OCI-LY7 (cell line): ENCODE results near the gene JOSD2. TPM values are rescaled to one million over a fixed set of nuclear protein-coding genes. Genes with fewer than 3 reads are reported as not detected.
"Not testable (repeated sequence)": the region's sequence is repeated elsewhere in the genome, so short reads cannot be mapped to it uniquely, and the experiment has no call there.

Experiments
- BruUV-seq: library from RNA; stranded (reverse); fragments of 400-500 nt; replicated peaks from 2 replicates; lab custom pipeline; 2021; lab: Mats Ljungman, UMichigan
- CTCF ChIA-PET: fragments of 300-600 bp; sonication (Branson Sonifier 250); formaldehyde crosslinking; loops from one replicate; lab custom pipeline; 2022; ENCODE audit warnings: antibody characterized with exemption; ENCODE audit not compliant: unreplicated experiment; lab: Charles Lee
- POLR2A ChIA-PET: fragments of 300-600 bp; sonication (Branson Sonifier 250); formaldehyde crosslinking; loops from one replicate; lab custom pipeline; 2022; ENCODE audit warnings: antibody characterized with exemption; lab: Charles Lee
- DNase-seq: peaks from one replicate; pipeline ENCODE4 v3.0.0-alpha.2; 2015; ENCODE audit warnings: low spot score
- H2AFZ ChIP-seq: fragments of 200-600 bp; sonication (generic), shearing (Covaris generic); 2 replicates; pipeline ENCODE4 v1.6.1; 2014; ENCODE audit warnings: mild to moderate bottlenecking, antibody characterized with exemption, low read length, moderate library complexity
- H3K27ac ChIP-seq: fragments of 200-600 bp; sonication (generic); 2 replicates; pipeline ENCODE4 v1.5.1; 2014; ENCODE audit warnings: mixed run types, low read depth, mild to moderate bottlenecking, moderate library complexity, low read length, inconsistent platforms; ENCODE audit not compliant: poor library complexity, severe bottlenecking
- H3K36me3 ChIP-seq: fragments of 200-600 bp; sonication (generic); 2 replicates; pipeline ENCODE4 v1.6.1; 2014; ENCODE audit warnings: mild to moderate bottlenecking, antibody characterized with exemption, low read length, moderate library complexity, mixed read lengths; ENCODE audit not compliant: insufficient read depth
- H3K4me1 ChIP-seq: fragments of 200-600 bp; sonication (generic); 2 replicates; pipeline ENCODE4 v1.5.1; 2014; ENCODE audit warnings: mild to moderate bottlenecking, low read length; ENCODE audit not compliant: insufficient read depth, poor library complexity, severe bottlenecking
- H3K4me2 ChIP-seq: fragments of 200-600 bp; sonication (generic); 2 replicates; pipeline ENCODE4 v1.6.1; 2014; ENCODE audit warnings: mild to moderate bottlenecking, low read length
- H3K4me3 ChIP-seq: fragments of 200-600 bp; sonication (generic); 2 replicates; pipeline ENCODE4 v1.5.1; 2014; ENCODE audit warnings: mild to moderate bottlenecking, low read depth, low read length; ENCODE audit not compliant: poor library complexity, severe bottlenecking
- H3K79me2 ChIP-seq: fragments of 200-600 bp; sonication (generic); 2 replicates; pipeline ENCODE4 v1.6.1; 2016; ENCODE audit warnings: low read depth, mild to moderate bottlenecking, low read length, moderate library complexity, mixed read lengths; ENCODE audit not compliant: insufficient read depth
- H3K9me2 ChIP-seq: fragments of 200-600 bp; sonication (generic); 2 replicates; pipeline ENCODE4 v1.6.1; 2016; ENCODE audit warnings: mild to moderate bottlenecking, low read length, mixed read lengths; ENCODE audit not compliant: insufficient read depth
- H3K9me3 ChIP-seq: fragments of 200-600 bp; sonication (generic); 2 replicates; pipeline ENCODE4 v1.6.1; 2014; ENCODE audit warnings: mild to moderate bottlenecking, mixed run types, low read length, mixed read lengths
- H4K20me1 ChIP-seq: fragments of 200-600 bp; sonication (generic); 2 replicates; pipeline ENCODE4 v1.6.1; 2014; ENCODE audit warnings: mild to moderate bottlenecking, antibody characterized with exemption, low read length, moderate library complexity, mixed read lengths; ENCODE audit not compliant: insufficient read depth
- EZH2phosphoT487 ChIP-seq: fragments of 200-600 bp; sonication (generic); IDR thresholded peaks from 2 replicates; pipeline ENCODE4 v1.6.1; 2018; ENCODE audit warnings: low read depth, borderline replicate concordance, mild to moderate bottlenecking, mixed run types, antibody characterized with exemption, low read length, moderate library complexity, mixed read lengths
- intact Hi-C: fragments of 100-400 bp; cut with micrococcal nuclease; formaldehyde crosslinking; loops from one replicate; pipeline ENCODE4 v1.10.0; 2022; ENCODE audit not compliant: unreplicated experiment
- total RNA-seq, 2 experiments: library from RNA; depleted of rRNA in 1 of 2; stranded (reverse); fragments of >200 nt in 1 of 2; shearing (Covaris generic) in 1 of 2; gene quantifications; 2 replicates each; pipeline ENCODE4 v1.2.3, GENCODE V29; 2014 to 2022
- TF ChIP-seq, protein P1 (sequence below): fragments of 200-600 bp; sonication (generic); conservative IDR thresholded peaks from 2 replicates; pipeline ENCODE4 v1.5.1; 2014; ENCODE audit warnings: mild to moderate bottlenecking, antibody characterized with exemption, low read length, moderate library complexity, mixed read lengths

The JOSD2 gene
- total RNA-seq, 2 experiments from 2014 or later: 13.0 to 17.8 TPM

- H3K9me3 ChIP-seq: peaks cover 12% of the 10 kb centered on the region
- peak within 1 kb of the TSS; percentile 77 for H3K4me2 ChIP-seq
- H2AFZ ChIP-seq: peak within 1 kb of the TSS; percentile 78
- H3K79me2 ChIP-seq: peaks cover 22% of the 10 kb centered on the region
- TSS peak; percentile 63 for BruUV-seq
- POLR2A ChIA-PET: no interaction called here
- peaks cover 41% of the 10 kb centered on the region for H3K36me3 ChIP-seq
- peak; percentile 98 for DNase-seq
- CTCF ChIA-PET: no interaction called here
- TF ChIP-seq, protein P1, sequence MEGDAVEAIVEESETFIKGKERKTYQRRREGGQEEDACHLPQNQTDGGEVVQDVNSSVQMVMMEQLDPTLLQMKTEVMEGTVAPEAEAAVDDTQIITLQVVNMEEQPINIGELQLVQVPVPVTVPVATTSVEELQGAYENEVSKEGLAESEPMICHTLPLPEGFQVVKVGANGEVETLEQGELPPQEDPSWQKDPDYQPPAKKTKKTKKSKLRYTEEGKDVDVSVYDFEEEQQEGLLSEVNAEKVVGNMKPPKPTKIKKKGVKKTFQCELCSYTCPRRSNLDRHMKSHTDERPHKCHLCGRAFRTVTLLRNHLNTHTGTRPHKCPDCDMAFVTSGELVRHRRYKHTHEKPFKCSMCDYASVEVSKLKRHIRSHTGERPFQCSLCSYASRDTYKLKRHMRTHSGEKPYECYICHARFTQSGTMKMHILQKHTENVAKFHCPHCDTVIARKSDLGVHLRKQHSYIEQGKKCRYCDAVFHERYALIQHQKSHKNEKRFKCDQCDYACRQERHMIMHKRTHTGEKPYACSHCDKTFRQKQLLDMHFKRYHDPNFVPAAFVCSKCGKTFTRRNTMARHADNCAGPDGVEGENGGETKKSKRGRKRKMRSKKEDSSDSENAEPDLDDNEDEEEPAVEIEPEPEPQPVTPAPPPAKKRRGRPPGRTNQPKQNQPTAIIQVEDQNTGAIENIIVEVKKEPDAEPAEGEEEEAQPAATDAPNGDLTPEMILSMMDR: no peak
- no peak for TF ChIP-seq EZH2phosphoT487
- H4K20me1 ChIP-seq: no peaks in the 10 kb centered on the region
- intact Hi-C loops: no loop called here
- H3K4me3 ChIP-seq: peak within 1 kb of the TSS; percentile 98
- peaks cover 10% of the 10 kb centered on the region for H3K4me1 ChIP-seq
- H3K27ac ChIP-seq: peak within 1 kb of the TSS; percentile 73
- no peaks in the 10 kb centered on the region for H3K9me2 ChIP-seq
Measured at GRCh38 chr19:50476224-50476906, 34.6 kb downstream of the JOSD2 start, which contains the start of the genes EMC10 and GARIN5A. Gene EMC10 (plus strand): TSS chr19:50476507. CDS start chr19:50476545, 38 bp downstream. Gene GARIN5A (minus strand): TSS chr19:50476848. CDS start chr19:50476388, 460 bp downstream.

GRCh38 chr19:50475736-50476223, 35.2 kb downstream of the JOSD2 start:
- Histone ChIP-seq H3K9me2 (no peaks in the 10 kb centered on the region), H4K20me1 (no peaks in the 10 kb centered on the region), H3K4me1 (peaks cover 10% of the 10 kb centered on the region), H3K4me3 (peak overlapping the region; percentile 98), H3K27ac (no peak overlapping the region), H3K9me3 (peaks cover 12% of the 10 kb centered on the region), H2AFZ (no peak overlapping the region), H3K79me2 (peaks cover 22% of the 10 kb centered on the region), H3K36me3 (peaks cover 36% of the 10 kb centered on the region), H3K4me2 (no peak overlapping the region)
- no peak for DNase-seq
- ChIA-PET CTCF (no interaction called here), POLR2A (no interaction called here)
- no TSS peak for BruUV-seq
- intact Hi-C loops: no loop called here
- no peak for TF ChIP-seq EZH2phosphoT487
- TF ChIP-seq, protein P1: no peak

DNA sequence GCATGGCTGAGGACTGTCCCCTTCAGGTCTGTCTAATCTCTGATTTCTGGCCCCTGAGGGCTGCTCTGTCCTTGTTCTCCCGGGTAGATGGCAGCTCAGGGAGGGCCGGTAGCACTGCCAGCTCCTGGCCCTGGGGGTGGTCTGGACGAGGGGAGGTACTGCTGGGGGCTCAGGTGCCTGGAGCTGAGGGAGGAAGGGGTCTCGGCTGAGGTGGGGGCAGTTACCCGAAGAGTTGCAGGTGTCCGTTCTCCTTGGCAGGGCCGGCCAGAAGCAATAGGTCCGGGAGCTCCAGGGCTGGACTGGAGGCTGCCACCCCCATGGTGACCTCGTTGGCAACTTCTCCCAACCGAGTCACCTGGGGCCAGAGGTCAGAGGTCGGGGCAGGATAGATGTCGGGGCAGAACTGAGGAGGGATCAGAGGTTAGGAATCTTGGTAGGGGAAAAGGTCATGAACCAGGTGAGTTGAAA, 35.9 kb downstream of the JOSD2 start:
- CTCF ChIA-PET: no interaction called here
- intact Hi-C loops: no loop called here
- BruUV-seq: no TSS peak

GRCh38 chr19:50473336-50473735, 37.7 kb downstream of the JOSD2 start:
- H3K4me3 ChIP-seq, H4K20me1 ChIP-seq, intact Hi-C loops, POLR2A ChIA-PET, H3K9me2 ChIP-seq, CTCF ChIA-PET, H3K9me3 ChIP-seq, H3K27ac ChIP-seq, BruUV-seq, DNase-seq, H3K4me2 ChIP-seq, H2AFZ ChIP-seq: not testable (repeated sequence)
- H3K4me1 ChIP-seq: peaks cover 10% of the 10 kb centered on the region
- peaks cover 19% of the 10 kb centered on the region for H3K79me2 ChIP-seq
- H3K36me3 ChIP-seq: peaks cover 11% of the 10 kb centered on the region

More for the DNA sequence above, 35.9 kb downstream of the JOSD2 start:
- Histone ChIP-seq H4K20me1 (no peaks in the 10 kb centered on the region), H3K27ac (no peak overlapping the region), H2AFZ (no peak overlapping the region), H3K9me2 (no peaks in the 10 kb centered on the region), H3K36me3 (peaks cover 29% of the 10 kb centered on the region), H3K4me2 (no peak overlapping the region), H3K9me3 (peaks cover 12% of the 10 kb centered on the region), H3K79me2 (peaks cover 22% of the 10 kb centered on the region), H3K4me1 (peaks cover 10% of the 10 kb centered on the region), H3K4me3 (no peak overlapping the region)
- POLR2A ChIA-PET: no interaction called here
- DNase-seq: no peak
- TF ChIP-seq, protein P1: no peak
- no peak for TF ChIP-seq EZH2phosphoT487
